ENCODE results near the gene TNNC1.

TNNC1 gene

DNA sequence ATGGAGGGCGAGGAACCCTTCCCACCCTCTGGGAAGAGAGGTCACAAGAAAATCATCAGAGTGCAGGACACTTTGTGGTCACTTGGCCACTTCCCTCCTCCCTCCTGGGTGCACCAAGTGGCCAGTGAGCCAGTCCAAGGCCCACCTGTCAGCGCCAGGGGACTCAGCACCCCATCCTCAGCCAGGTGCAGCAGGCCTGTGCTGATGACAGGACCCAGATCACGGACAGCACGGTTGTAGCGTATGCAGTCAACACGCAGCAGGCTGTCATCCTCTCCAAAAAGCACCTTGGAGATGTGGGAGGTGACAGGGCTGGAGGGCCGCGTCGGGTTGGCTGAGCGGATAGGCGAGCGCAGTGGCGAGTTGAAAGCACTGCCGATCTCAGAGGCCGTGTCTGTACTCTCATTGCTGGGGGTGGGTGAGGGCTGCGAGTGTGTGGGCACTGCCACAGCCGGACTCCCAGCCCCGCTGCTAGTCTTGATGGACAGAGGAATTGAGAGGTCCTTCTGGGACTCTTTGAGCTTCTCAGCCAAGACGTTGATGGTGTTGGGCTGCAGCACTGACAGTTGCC, 50.5 kb downstream of the TNNC1 start:
- in situ Hi-C loops (cut with HindIII; ENCODE audit: low sequenced_read_pairs): no loop called here

DNA sequence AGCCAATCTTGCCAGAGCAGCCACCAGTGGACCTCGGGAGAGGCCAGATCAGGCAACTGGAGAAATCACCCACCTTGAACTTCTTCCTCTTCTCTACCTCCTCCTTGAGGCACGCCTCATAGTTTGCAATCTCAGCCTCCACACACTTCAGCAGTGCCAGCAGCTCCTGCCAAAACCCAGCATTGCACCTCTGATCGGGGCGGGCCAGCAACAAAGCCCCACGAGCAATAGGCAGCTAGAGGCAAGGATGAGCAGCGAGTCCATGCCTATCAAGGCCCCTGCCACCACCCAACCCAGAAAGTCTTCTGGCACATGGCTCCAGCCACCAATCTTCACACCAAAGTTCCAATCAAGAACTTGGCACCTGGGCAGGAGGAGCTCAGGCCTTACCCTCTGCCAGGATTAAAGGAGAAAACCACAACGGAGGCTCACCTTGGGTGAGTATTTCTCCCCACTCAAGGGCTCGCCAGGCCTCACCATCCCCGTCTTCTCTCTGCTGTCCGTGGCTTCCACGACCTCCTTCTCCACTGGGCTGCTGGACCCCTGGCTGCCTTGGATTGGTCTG, 51.1 kb downstream of the TNNC1 start:
- in situ Hi-C loops (cut with HindIII; ENCODE audit: low sequenced_read_pairs): no loop called here

DNA sequence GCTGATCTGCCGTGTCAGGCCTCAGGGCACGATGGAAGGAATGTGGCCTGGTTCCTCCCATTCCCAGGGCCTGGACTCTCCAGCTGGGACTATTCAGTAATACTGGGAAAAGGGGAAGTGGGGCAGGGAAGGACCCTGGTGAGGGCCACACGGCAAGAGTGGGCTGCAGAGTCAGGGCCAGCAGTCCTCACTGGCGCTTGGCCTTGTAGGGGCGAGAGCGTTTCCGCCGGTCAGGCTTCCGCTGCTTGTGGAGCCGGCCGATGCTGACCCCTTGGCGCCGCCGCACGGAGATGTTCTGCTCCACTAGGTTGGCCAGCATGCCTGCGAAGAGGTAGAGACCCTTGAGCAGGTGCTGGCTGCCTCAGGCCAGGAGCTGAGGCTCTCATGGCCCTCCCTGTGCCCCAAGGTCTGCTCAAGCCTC, 51.7 kb downstream of the TNNC1 start:
- in situ Hi-C loops (cut with HindIII; ENCODE audit: low sequenced_read_pairs): no loop called here

DNA sequence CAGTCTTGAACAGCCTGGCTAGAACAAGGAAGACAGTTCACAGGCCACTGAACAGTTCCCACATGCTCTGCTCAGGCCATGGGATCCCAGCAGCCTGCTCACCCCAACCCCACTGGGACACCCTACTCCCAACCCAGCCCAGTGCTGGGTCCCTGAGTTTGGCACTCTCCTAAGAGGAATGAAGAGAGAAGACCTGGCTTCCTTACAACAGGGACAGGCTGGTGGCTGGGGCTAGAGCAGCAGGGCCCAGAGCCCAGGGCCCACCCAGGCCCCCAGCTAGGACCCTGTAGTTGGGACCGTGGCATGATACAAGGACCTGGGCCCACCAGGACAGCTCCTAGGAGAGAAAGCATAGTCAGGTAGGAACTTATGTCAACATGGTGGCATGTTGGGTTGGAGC, 52.3 kb downstream of the TNNC1 start:
- in situ Hi-C loops (cut with HindIII; ENCODE audit: low sequenced_read_pairs): no loop called here

Measured in DLD1 (cell line).